Keratinocyte (primary cell): ENCODE measurements around the gene ERG28.

Source experiments
- CTCF ChIP-seq, 3 experiments: IDR thresholded peaks in 1 of 3; conservative IDR thresholded peaks in 1 of 3; optimal IDR thresholded peaks in 1 of 3; 2 replicates in 2 of 3; 3 replicates in 1 of 3; pipeline versions ENCODE3 to v1.5.1; 2011; ENCODE audit warnings: low read length in 3 of 3, mild to moderate bottlenecking in 3 of 3, moderate library complexity in 2 of 3, control low read depth in 1 of 3, inconsistent platforms in 1 of 3; ENCODE audit not compliant: insufficient read depth in 2 of 3; ENCODE audit errors: extremely low read depth in 1 of 3
- EZH2 ChIP-seq: IDR thresholded peaks from one replicate; pipeline ENCODE4 v1.6.1; 2012; ENCODE audit warnings: inconsistent platforms, mild to moderate bottlenecking, low read length, moderate library complexity

DNA sequence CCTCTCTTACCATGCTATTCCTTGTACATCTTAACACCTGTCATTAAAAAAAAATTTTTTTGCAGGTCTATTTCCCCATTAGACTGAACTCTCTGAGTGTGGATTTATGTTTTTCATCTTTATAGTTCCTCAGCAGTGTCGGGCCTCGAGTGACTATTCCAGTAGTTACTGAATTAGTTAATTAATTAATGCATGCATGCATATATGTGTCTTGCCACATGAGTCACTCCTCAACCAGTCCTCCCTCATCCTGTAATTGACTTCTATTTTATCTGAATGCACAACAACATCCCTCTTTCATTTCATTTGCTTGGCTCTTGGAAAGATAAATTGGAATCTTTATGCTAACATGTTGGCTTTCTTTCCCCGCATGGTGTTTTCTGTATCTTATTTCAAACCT is 35.6 kb downstream of the ERG28 start:
- TF ChIP-seq CTCF (optimal IDR thresholded peaks at IDR 0.05 in 1 of 3, IDR thresholded peaks at IDR 0.05 in 1 of 3, conservative IDR thresholded peaks at IDR 0.05 in 1 of 3; ENCODE audit: extremely low read depth in 1 of 3, insufficient read depth in 2 of 3, low read length in 3 of 3) (no peak), EZH2 (no peak)
